ENCODE results near the gene ZNF254. TPM values are rescaled to one million over a fixed set of nuclear protein-coding genes. Genes with fewer than 3 reads are reported as not detected.

The ZNF254 gene
- total RNA-seq, 1 experiment from 2014 or later, result 26.6 TPM

GRCh38 chr19:24052811-24053210 lies 34.2 kb upstream of the ZNF254 start:
- TF ChIP-seq CTCF (conservative IDR thresholded peaks at IDR 0.05), result no peak
- Histone ChIP-seq H2AFZ (ENCODE audit: low read length) (no peak overlapping the region), H3K4me2 (ENCODE audit: insufficient read depth, insufficient read length, low read length) (no peak overlapping the region), H3K9me3 (ENCODE audit: control insufficient read depth, low read depth, low read length) (no peaks in the 10 kb centered on the region), H3K14ac (ENCODE audit: insufficient read depth, low read length) (no peak overlapping the region), H3K4me1 (ENCODE audit: insufficient read depth, low read length) (no peaks in the 10 kb centered on the region), H3K27me3 (ENCODE audit: insufficient read depth, low read length) (no peaks in the 10 kb centered on the region), H2BK120ac (ENCODE audit: low read depth, low read length, poor library complexity, severe bottlenecking) (no peak overlapping the region), H3K4ac (ENCODE audit: low read depth, low read length) (no peak overlapping the region), H3K18ac (ENCODE audit: insufficient read length, low read depth, low read length) (no peak overlapping the region), H3K27ac (ENCODE audit: insufficient read length, low read depth, low read length) (no peak overlapping the region), H3K79me2 (ENCODE audit: insufficient read depth, low read length) (no peaks in the 10 kb centered on the region; the same call in 1 of the 2 replicates), H2BK5ac (ENCODE audit: insufficient read length, low read length) (no peak overlapping the region), H4K91ac (ENCODE audit: insufficient read length, low read depth, low read length) (no peak overlapping the region), H2BK20ac (ENCODE audit: low read depth, low read length, poor library complexity, severe bottlenecking) (no peak overlapping the region), H2BK12ac (ENCODE audit: insufficient read length, low read depth, low read length) (no peak overlapping the region), H3K23ac (ENCODE audit: insufficient read length, low read depth, low read length) (no peak overlapping the region), H3T11ph (ENCODE audit: low read length) (no peak overlapping the region), H3K23me2 (ENCODE audit: insufficient read length, low read depth, low read length, poor library complexity, severe bottlenecking) (no peaks in the 10 kb centered on the region), H2AK5ac (ENCODE audit: insufficient read length, low read length) (no peak overlapping the region), H3K79me1 (ENCODE audit: insufficient read depth, low read depth, low read length, poor library complexity, severe bottlenecking) (peaks cover 2% of the 10 kb centered on the region), H2BK15ac (ENCODE audit: low read depth, low read length) (no peak overlapping the region), H3K56ac (ENCODE audit: insufficient read length, low read depth, low read length) (no peak overlapping the region), H3K9ac (ENCODE audit: extremely low read depth, insufficient read length, low read length) (no peak overlapping the region), H4K20me1 (ENCODE audit: control insufficient read depth, insufficient read depth, insufficient read length) (no peaks in the 10 kb centered on the region), H4K8ac (replicated peaks; ENCODE audit: insufficient read length, low read depth, low read length) (no peak overlapping the region), H4K5ac (ENCODE audit: insufficient read length, low read depth, low read length) (no peak overlapping the region)
- WGBS (ENCODE audit: extremely low coverage, insufficient read length, low lambda C conversion rate), result no CpG with 5 or more reads among the region's 3 CpGs
- H3K9me3 Mint-ChIP-seq, result no peaks in the 10 kb centered on the region; a peak in 1 of 5 replicates
- no peak for DNase-seq
- H3K4me3 Mint-ChIP-seq, result no peak overlapping the region
- H3K27ac Mint-ChIP-seq, result no peak overlapping the region
- H3K27me3 Mint-ChIP-seq (ENCODE audit: low read depth), result no peaks in the 10 kb centered on the region
- H3K4me1 Mint-ChIP-seq, result no peaks in the 10 kb centered on the region
- H3K36me3 Mint-ChIP-seq (ENCODE audit: insufficient read depth in 1 of 3, low read depth in 3 of 3), result peaks cover 62 to 91% (median 85%) of the 10 kb centered on the region in 3 experiments

Data from H9 (cell line).